Left renal cortex interstitium (tissue), 4 donors: Measurements from ENCODE around the gene ABCC1. TPM values are rescaled to one million over a fixed set of nuclear protein-coding genes. Genes with fewer than 3 reads are reported as not detected.
"Not testable (repeated sequence)": the region's sequence is repeated elsewhere in the genome, so short reads cannot be mapped to it uniquely, and the experiment has no call there.

Experiments used
- DNase-seq, 4 donors: peaks; one replicate each; pipeline ENCODE4 v3.0.0-alpha.2; 2013; ENCODE audit warnings: low read depth in 4 of 4, low spot score in 2 of 4, missing footprints in 1 of 4
- polyA plus RNA-seq, 4 donors: library from polyadenylated mRNA; unstranded; fragments of 120-200 nt; gene quantifications; one replicate each; pipeline ENCODE4 v1.2.1, GENCODE V29; 2013; ENCODE audit not compliant: insufficient read length in 4 of 4

ABCC1 gene
- polyA plus RNA-seq, 4 donors, result 21.8 to 31.0 (median 25.1) TPM

- DNase-seq, result no peak
Observed at GRCh38 chr16:16148755-16149154, 199.3 kb downstream of the ABCC1 start.

DNA sequence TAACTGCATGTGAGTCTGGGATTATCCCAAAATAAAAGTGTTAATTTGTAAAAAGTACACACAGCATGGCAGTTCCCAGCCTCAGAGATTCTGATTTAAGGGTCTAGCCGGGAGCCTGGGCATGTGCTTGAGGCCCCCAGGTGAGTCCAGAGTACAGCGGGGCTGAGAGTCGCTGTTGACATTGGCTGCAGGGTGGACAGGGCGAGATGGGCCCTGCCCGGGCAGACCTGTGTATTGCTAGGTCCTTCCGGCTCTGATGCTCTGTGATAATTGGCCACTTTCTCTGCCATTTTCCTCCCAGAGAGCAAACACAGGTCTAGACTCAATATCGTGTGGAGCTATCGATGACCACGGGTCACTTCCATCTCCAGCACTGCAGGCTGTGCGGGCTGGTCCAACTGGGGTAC is 200.3 kb downstream of the ABCC1 start:
- no peak for DNase-seq

- no peak for DNase-seq
Observed at GRCh38 chr16:16150117-16150877, 200.9 kb downstream of the ABCC1 start.

DNA sequence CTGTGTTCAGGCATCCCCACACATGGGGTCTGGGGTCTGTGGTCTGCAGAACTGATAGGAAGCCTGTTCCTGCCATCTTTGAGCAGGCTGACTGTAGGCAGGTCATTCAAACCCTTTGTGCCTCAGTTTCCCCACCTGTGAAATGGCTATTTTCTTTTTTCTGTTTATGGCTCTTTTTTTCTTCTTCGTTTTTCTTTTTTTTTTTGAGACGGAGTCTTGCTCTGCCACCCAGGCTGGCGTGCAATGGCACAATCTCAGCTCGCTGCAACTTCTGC is 201.4 kb downstream of the ABCC1 start:
- DNase-seq, result no peak

GRCh38 chr16:16151315-16151714 is 201.9 kb downstream of the ABCC1 start:
- no peak for DNase-seq

- DNase-seq, result not testable (repeated sequence)
Observed at GRCh38 chr16:16153000-16153399, 203.6 kb downstream of the ABCC1 start.

- DNase-seq, result no peak
Observed at GRCh38 chr16:16154281-16154951, 205.0 kb downstream of the ABCC1 start.

DNA sequence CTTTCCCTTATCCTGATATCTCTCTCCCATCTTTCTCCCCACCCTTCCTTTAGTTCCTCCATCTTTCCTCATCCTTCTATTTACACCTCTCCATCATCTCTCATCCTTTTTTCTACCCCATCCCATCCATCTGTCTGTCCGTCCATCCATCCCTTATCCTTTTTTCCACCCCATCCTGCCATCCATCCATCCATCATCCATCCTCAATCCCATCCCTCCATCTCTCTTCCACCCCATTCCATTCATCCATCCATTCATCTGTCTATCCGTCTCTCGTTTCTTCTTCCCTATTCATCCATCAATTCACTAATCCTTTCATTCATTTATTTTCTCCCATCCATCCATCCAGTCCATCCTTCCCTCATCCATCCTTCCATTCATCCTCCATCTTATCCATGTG is 205.8 kb downstream of the ABCC1 start:
- no peak for DNase-seq

GRCh38 chr16:16157166-16157565 is 207.8 kb downstream of the ABCC1 start:
- DNase-seq, result no peak

DNA sequence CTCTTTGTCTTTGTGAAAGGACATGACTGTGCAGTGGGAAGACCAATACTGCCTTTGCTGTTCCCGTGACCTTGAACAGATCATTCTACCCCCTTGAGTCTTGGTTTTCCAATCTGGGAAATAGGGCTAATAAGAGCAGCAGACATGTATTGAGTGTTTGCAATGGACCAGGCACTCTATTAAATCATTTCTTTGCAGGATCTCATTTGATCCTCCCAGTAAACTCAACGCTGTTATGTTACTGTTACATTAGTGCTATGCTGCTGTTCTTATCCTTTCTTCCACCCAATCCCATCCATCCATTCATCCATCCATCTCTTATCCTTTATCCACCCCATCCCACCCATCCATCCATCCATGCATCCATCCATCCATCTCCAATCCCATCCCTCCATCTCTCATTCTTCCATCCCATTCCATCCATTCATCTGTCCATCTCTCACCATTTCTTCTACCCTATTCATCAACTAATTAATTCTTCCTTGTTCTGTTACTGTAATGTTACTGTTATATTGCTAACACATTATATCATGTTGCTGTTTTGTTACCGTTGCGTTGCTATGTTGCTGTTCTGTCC is 208.8 kb downstream of the ABCC1 start:
- no peak for DNase-seq

DNA sequence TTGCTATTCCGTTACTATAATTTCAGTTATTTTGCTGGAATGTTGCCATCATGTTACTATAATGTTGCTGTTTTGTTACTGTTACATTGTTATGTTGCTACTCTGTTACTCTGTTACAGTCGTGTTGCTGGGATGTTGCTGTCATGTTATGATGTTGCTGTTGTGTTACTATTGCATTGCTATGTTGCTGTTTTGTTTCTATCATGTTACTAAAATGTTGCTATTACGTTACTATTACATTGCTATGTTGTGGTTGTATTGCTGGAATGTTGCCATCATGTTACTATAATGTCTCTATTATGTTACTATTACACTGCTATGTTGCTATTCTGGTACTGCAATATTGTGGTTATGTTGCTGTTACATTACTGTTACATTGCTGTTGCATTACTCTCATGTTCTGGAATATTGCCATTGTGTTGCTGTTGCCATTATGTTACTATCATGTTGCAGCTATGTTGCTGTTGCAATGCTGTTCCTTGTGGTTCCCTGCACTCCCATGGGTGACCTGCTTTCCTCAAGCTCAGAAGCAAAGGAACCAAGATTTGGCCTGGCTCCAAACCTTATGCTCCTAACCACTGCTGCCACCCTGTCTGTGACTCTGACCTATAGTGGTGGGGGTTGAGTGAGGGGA is 209.4 kb downstream of the ABCC1 start:
- DNase-seq, result no peak

GRCh38 chr16:16159662-16160061 is 210.2 kb downstream of the ABCC1 start:
- no peak for DNase-seq

- no peak for DNase-seq
Observed at GRCh38 chr16:16161319-16161718, 211.9 kb downstream of the ABCC1 start.

DNA sequence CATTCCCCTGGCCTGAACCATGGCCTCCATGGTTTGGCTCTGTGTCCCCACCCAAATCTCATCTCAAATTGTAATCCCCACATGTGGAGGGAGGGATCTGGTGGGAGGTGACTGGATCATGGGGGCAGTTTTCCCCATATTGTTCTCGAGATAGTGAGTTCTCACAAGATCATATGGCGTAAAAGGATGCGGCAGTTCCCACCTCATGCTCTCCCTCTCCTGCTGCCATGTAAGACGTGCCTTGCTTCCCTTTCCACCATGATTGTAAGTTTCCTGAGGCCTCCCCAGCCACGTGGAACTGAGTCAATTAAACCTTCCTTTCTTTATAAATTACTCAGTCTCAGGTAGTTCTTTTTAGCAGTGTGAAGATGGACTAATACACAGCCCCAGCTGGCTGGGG is 212.4 kb downstream of the ABCC1 start:
- not testable (repeated sequence) for DNase-seq

GRCh38 chr16:16162591-16162990 is 213.2 kb downstream of the ABCC1 start:
- DNase-seq, result no peak

- DNase-seq, result no peak
Observed at GRCh38 chr16:16163109-16163508, 213.7 kb downstream of the ABCC1 start.

DNA sequence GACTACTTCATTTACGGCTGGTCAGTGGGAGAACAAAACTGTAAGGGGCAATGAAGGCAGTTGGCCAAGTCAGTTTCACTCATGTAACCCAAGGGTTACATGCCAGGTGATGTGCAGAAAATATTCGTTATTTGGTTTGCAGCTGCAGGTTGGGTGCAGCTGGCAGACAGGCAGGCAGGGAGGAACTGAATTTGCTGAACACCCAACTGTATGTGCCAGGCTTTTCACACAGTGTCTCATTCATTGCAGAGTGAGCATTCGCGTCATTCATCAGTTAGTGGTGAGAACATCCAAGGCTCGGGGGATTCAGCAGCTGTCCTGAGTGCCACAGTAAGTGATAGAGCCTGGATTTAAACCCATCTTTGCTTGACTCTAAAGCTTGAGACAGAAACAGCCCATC is 214.2 kb downstream of the ABCC1 start:
- DNase-seq, result no peak

DNA sequence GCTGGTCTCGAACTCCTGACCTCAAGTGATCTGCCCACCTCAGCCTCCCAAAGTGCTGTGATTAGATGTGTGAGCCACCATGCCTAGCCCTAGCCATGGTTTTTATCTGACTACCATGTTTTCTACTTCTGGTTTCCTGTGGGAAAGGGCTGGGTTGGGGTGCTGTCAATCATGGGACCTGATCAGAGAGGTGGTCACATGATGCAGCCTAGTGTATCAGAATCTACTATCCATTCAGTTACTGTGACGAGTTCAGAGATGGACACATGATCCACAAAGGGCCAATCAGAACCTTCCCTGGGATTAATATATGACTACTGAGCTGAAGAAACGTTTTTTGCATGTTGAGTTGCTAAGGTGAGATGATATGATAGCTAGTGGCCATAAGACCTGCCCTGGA is 214.8 kb downstream of the ABCC1 start:
- DNase-seq, result no peak

DNA sequence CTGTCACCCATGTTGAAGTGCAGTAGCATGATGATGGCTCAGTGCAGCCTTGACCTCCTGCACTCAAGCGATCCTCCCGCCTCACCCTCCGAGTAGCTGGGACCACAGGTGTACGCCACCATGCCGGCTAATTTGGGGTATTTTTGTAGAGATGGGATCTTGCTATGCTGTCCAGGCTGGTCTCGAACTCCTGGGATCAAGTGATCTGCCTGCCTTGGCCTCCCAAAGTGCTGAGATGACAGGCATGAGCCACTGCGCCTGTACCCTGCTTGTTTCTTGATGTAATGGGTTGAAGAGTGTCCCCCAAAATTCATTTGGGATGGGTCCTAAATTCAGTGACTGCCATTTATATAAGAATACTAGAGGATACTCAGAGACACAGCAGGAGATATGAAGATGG is 216.7 kb downstream of the ABCC1 start:
- no peak for DNase-seq

DNA sequence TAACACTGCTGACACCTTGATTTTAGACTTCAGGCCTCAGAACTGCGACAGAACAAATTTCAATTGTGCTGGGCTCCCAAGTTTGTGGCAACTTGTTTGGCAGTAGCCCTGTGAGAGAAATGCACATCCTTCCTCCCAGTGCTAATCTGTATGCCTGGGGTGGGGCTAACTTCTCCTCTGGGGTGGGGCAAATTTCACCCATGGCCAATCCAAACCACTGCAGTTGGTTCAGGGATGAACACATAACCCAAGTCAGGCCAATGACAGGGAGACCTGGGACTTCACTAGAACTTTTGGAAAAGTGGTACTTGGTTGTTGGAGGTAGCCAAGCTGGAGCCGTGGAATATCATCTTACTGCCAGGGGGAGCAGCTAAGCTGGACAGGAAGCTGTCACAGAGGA is 217.5 kb downstream of the ABCC1 start:
- DNase-seq, result no peak

- DNase-seq, result no peak
Observed at GRCh38 chr16:16167927-16168326, 218.5 kb downstream of the ABCC1 start.

DNA sequence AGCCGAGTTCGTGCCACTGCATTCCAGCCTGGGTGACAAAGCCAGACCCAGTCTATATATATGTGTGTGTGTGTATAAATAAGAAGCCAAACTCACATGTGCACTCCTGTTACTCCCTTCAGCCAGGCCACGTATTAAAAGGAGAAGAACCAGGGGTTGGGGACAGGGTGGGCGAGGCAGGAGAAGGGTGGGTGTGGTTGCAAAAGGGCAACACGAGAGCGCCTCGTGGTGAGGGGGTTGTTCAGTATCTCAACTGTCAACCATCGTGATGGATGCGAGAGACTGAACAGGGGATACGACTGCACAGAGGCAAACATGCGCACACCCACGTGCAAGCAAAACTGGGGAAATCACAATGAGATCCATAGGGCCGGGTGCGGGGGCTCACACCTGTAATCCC is 219.0 kb downstream of the ABCC1 start:
- no peak for DNase-seq
